Endothelial cell of umbilical vein (primary cell): Measurements from ENCODE around the gene ERBB4. TPM values are rescaled to one million over a fixed set of nuclear protein-coding genes. Genes with fewer than 3 reads are reported as not detected.

Experiments used
- BruUV-seq: library from RNA; stranded (reverse); fragments of 400-500 nt; replicated peaks from 2 replicates; lab custom pipeline; 2021; lab: Mats Ljungman, UMichigan
- CTCF ChIA-PET: fragments of 300-600, 350-600 bp; sonication (Branson Sonifier 250); formaldehyde crosslinking; loops from one replicate; lab custom pipeline; 2021; ENCODE audit warnings: antibody characterized with exemption, inconsistent platforms; lab: Charles Lee
- POLR2A ChIA-PET: fragments of 300-600, 350-600 bp; sonication (Branson Sonifier 250); formaldehyde crosslinking; loops from one replicate; lab custom pipeline; 2021; ENCODE audit warnings: antibody characterized with exemption, inconsistent platforms; lab: Charles Lee
- DNase-seq: peaks from one replicate; pipeline ENCODE4 v3.0.0-alpha.2; 2011; ENCODE audit warnings: low read depth, low spot score
- FAIRE-seq: peaks from 2 replicates; lab custom pipeline; 2011; peaks lifted over from hg19 to GRCh38; lab: Jason Lieb, UNC
- H2AFZ ChIP-seq: 2 replicates; pipeline ENCODE4 v1.6.0; 2012; ENCODE audit warnings: low read depth, low read length, control low read depth, inconsistent platforms
- H3K27ac ChIP-seq: 2 replicates; pipeline ENCODE4 v1.5.1; 2011; ENCODE audit warnings: low read depth, mild to moderate bottlenecking, control low read depth, low read length, moderate library complexity; ENCODE audit not compliant: insufficient read depth
- H3K27me3 ChIP-seq, 2 experiments: 2 replicates each; pipeline versions ENCODE4 v1.6.0 to v1.6.1; 2011; ENCODE audit warnings: low read length in 2 of 2, mixed read lengths in 1 of 2; ENCODE audit not compliant: control insufficient read depth in 2 of 2, insufficient read depth in 2 of 2
- H3K36me3 ChIP-seq, 2 experiments: 2 replicates in 1 of 2; 3 replicates in 1 of 2; pipeline ENCODE4 v1.5.1; 2011; ENCODE audit warnings: low read length in 2 of 2, mild to moderate bottlenecking in 1 of 2, moderate library complexity in 1 of 2; ENCODE audit not compliant: control insufficient read depth in 2 of 2, insufficient read depth in 2 of 2; ENCODE audit errors: extremely low read depth in 1 of 2
- H3K4me1 ChIP-seq: 3 replicates; pipeline ENCODE4 v1.5.1; 2011; ENCODE audit warnings: mild to moderate bottlenecking, low read length; ENCODE audit not compliant: control insufficient read depth, insufficient read depth; ENCODE audit errors: extremely low read depth
- H3K4me2 ChIP-seq: 2 replicates; pipeline ENCODE4 v1.6.1; 2011; ENCODE audit warnings: low read length, control low read depth, mixed read lengths; ENCODE audit not compliant: insufficient read depth
- H3K4me3 ChIP-seq, 3 experiments: fragments of 200-600 bp in 1 of 3; sonication (generic), shearing (Covaris generic) in 1 of 3; replicated peaks in 1 of 3; 2 replicates each; pipeline ENCODE4 v1.5.1; 2011 to 2016; ENCODE audit warnings: control low read depth in 3 of 3, low read length in 3 of 3, mild to moderate bottlenecking in 2 of 3, inconsistent platforms in 1 of 3, low read depth in 1 of 3, moderate library complexity in 1 of 3; ENCODE audit not compliant: insufficient read depth in 1 of 3
- H3K79me2 ChIP-seq: 2 replicates; pipeline ENCODE4 v1.6.0; 2012; ENCODE audit warnings: low read length, inconsistent platforms; ENCODE audit not compliant: control insufficient read depth, insufficient read depth
- H3K9ac ChIP-seq: replicated peaks from 2 replicates; pipeline ENCODE3; 2011; ENCODE audit warnings: low read length, control low read depth; ENCODE audit not compliant: insufficient read depth; ENCODE audit errors: extremely low read depth
- H3K9me1 ChIP-seq: replicated peaks from 3 replicates; pipeline ENCODE4 v1.6.0; 2011; ENCODE audit warnings: mild to moderate bottlenecking, low read length; ENCODE audit not compliant: control insufficient read depth, insufficient read depth; ENCODE audit errors: extremely low read depth
- H3K9me3 ChIP-seq: replicated peaks from 2 replicates; pipeline ENCODE4 v1.5.1; 2012; ENCODE audit warnings: low read length, inconsistent platforms; ENCODE audit not compliant: control insufficient read depth, insufficient read depth
- H4K20me1 ChIP-seq: replicated peaks from 2 replicates; pipeline ENCODE3; 2011; ENCODE audit warnings: mild to moderate bottlenecking, low read length; ENCODE audit not compliant: control insufficient read depth, insufficient read depth; ENCODE audit errors: extremely low read depth
- EZH2 ChIP-seq: IDR thresholded peaks from 2 replicates; pipeline ENCODE4 v1.6.1; 2012; ENCODE audit warnings: borderline replicate concordance, low read depth, mild to moderate bottlenecking, moderate library complexity, low read length, inconsistent platforms; ENCODE audit not compliant: severe bottlenecking
- FOS ChIP-seq: IDR thresholded peaks from 2 replicates; pipeline ENCODE4 v1.6.1; 2011; ENCODE audit warnings: mild to moderate bottlenecking, low read length, moderate library complexity, borderline replicate concordance; ENCODE audit not compliant: insufficient read depth
- GATA2 ChIP-seq: IDR thresholded peaks from 2 replicates; pipeline ENCODE4 v1.7.0; 2011; ENCODE audit warnings: low read depth, mild to moderate bottlenecking, moderate library complexity, mixed read lengths, low read length; ENCODE audit not compliant: insufficient read length, insufficient read depth
- JUN ChIP-seq: IDR thresholded peaks from 2 replicates; pipeline ENCODE4 v1.6.1; 2011; ENCODE audit warnings: borderline replicate concordance, low read depth; ENCODE audit not compliant: insufficient read length, insufficient read depth
- POLR2A ChIP-seq: IDR thresholded peaks from 2 replicates; pipeline ENCODE4 v1.6.1; 2012; ENCODE audit warnings: low read depth, mild to moderate bottlenecking, control low read depth, low read length
- POLR2AphosphoS5 ChIP-seq: IDR thresholded peaks from 2 replicates; pipeline ENCODE4 v1.6.1; 2012; ENCODE audit warnings: low read depth, mild to moderate bottlenecking, control low read depth, low read length, moderate library complexity; ENCODE audit not compliant: insufficient read depth
- dilution Hi-C: fragments of 300-500 bp; cut with MboI; formaldehyde crosslinking; loops from one replicate; pipeline ENCODE4 v1.15.0; 2019; ENCODE audit warnings: low sequenced_read_pairs; ENCODE audit not compliant: extremely low pct_ligation_motif_present
- intact Hi-C: fragments of 100-400 bp; cut with micrococcal nuclease; formaldehyde crosslinking; loops from one replicate; pipeline ENCODE4 v1.10.0; 2022
- polyA plus RNA-seq, 4 experiments: library from polyadenylated mRNA; depleted of rRNA in 3 of 4; stranded (reverse) in 3 of 4; unstranded in 1 of 4; fragments of >200 nt; gene quantifications; 2 replicates each; pipeline versions ENCODE4 v1.2.1 to v1.2.3, GENCODE V29; 2011 to 2012; ENCODE audit warnings: missing spikeins in 1 of 4
- total RNA-seq: library from RNA; stranded (reverse); gene quantifications from 2 replicates; pipeline ENCODE4 v1.2.3, GENCODE V29; 2021
- TF ChIP-seq, protein P1 (sequence below), 2 donors: IDR thresholded peaks; 1 replicate in 1 of 2; 2 replicates in 1 of 2; pipeline ENCODE4 v1.5.1; 2011; ENCODE audit warnings: low read length in 2 of 2, mild to moderate bottlenecking in 2 of 2, moderate library complexity in 2 of 2, control low read depth in 1 of 2, inconsistent platforms in 1 of 2, low read depth in 1 of 2; ENCODE audit not compliant: insufficient read depth in 1 of 2; ENCODE audit errors: extremely low read depth in 1 of 2

Gene ERBB4
- total and polyA plus RNA-seq, 2 donors (not counting 3 experiments of a cell fraction or from before 2014, with no cell fraction given): 0.01 to 0.27 TPM

DNA sequence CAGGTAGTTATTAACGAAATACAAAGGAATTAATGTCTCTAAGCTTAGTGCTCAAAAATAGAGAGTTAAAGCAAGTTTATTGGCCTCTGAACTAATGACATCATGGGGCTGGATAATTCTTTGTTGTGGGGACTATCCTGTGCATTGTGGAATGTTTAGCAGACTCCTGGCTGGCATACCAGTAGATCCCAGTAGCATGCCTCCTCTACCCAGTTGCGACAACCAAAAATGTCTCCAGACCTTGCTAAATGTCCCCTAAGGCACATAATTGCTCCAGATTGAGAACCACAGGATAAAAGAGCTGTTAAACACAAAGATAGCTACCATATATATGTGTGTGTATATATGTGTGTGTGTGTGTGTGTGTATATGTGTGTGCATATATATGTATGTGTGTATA, 194.5 kb downstream of the ERBB4 start:
- ChIA-PET CTCF (no interaction called here), POLR2A (no interaction called here)
- Histone ChIP-seq H3K9ac (no peak overlapping the region), H3K27me3 (no peaks in the 10 kb centered on the region), H3K36me3 (no peaks in the 10 kb centered on the region), H4K20me1 (no peaks in the 10 kb centered on the region), H3K4me2 (no peak overlapping the region), H3K27ac (no peak overlapping the region), H3K9me1 (no peaks in the 10 kb centered on the region), H3K4me3 (no peak overlapping the region), H3K79me2 (no peaks in the 10 kb centered on the region), H2AFZ (no peak overlapping the region), H3K4me1 (no peaks in the 10 kb centered on the region), H3K9me3 (no peaks in the 10 kb centered on the region)
- dilution Hi-C loops: no loop called here
- FAIRE-seq: no peak
- TF ChIP-seq GATA2 (no peak), FOS (no peak), EZH2 (no peak), POLR2A (no peak), POLR2AphosphoS5 (no peak)
- no TSS peak for BruUV-seq
- no peak for DNase-seq
- intact Hi-C loops: no loop called here

DNA sequence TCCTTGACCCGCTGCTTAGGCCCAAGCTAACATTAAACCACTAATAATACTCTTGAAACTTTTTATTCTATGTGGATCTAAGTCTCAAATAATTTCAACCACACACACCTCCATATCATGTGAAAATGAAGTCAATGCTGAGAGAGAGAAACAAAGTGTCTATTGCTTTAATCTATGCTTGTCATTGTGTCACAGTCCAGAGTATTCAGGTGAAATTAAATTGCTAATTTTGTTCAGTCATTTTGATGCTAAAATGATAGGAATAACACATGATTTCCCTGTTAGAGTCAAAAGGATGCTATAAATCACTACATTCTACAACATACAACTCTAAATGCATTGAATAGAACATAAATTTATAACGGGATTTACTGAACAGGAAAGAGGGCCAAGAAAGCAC, 195.4 kb downstream of the ERBB4 start:
- POLR2A ChIA-PET: no interaction called here
- no peaks in the 10 kb centered on the region for H3K9me3 ChIP-seq
- intact Hi-C loops: no loop called here
- no peaks in the 10 kb centered on the region for H4K20me1 ChIP-seq
- H3K9me1 ChIP-seq: no peaks in the 10 kb centered on the region
- no peak overlapping the region for H3K27ac ChIP-seq
- no peak overlapping the region for H2AFZ ChIP-seq
- H3K36me3 ChIP-seq: no peaks in the 10 kb centered on the region
- H3K27me3 ChIP-seq: no peaks in the 10 kb centered on the region
- H3K4me1 ChIP-seq: no peaks in the 10 kb centered on the region
- no peak overlapping the region for H3K9ac ChIP-seq
- FAIRE-seq: no peak
- DNase-seq: no peak
- H3K4me3 ChIP-seq: no peak overlapping the region
- H3K79me2 ChIP-seq: no peaks in the 10 kb centered on the region
- dilution Hi-C loops: no loop called here
- H3K4me2 ChIP-seq: no peak overlapping the region
- TF ChIP-seq FOS: no peak
- no peak for TF ChIP-seq POLR2A
- no peak for TF ChIP-seq GATA2
- TF ChIP-seq, protein P1, sequence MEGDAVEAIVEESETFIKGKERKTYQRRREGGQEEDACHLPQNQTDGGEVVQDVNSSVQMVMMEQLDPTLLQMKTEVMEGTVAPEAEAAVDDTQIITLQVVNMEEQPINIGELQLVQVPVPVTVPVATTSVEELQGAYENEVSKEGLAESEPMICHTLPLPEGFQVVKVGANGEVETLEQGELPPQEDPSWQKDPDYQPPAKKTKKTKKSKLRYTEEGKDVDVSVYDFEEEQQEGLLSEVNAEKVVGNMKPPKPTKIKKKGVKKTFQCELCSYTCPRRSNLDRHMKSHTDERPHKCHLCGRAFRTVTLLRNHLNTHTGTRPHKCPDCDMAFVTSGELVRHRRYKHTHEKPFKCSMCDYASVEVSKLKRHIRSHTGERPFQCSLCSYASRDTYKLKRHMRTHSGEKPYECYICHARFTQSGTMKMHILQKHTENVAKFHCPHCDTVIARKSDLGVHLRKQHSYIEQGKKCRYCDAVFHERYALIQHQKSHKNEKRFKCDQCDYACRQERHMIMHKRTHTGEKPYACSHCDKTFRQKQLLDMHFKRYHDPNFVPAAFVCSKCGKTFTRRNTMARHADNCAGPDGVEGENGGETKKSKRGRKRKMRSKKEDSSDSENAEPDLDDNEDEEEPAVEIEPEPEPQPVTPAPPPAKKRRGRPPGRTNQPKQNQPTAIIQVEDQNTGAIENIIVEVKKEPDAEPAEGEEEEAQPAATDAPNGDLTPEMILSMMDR (IDR thresholded peaks at IDR 0.05; ENCODE audit: extremely low read depth in 1 of 2, insufficient read depth in 1 of 2, low read depth in 1 of 2, low read length in 2 of 2): no peak
- no peak for TF ChIP-seq JUN
- no peak for TF ChIP-seq EZH2
- no TSS peak for BruUV-seq
- CTCF ChIA-PET: no interaction called here
